Neural cell (in vitro differentiated cells): ENCODE data around the gene MYOCD. TPM values are rescaled to one million over a fixed set of nuclear protein-coding genes. Genes with fewer than 3 reads are reported as not detected.

Experiments used
- H2AFZ ChIP-seq: fragments of 200-600, 300-800 bp; sonication (generic), shearing (Covaris generic); 2 replicates; pipeline ENCODE4 v1.6.0; 2014; ENCODE audit warnings: low read depth, mild to moderate bottlenecking, antibody characterized with exemption, low read length, moderate library complexity
- H3F3A ChIP-seq: fragments of 200-600 bp; shearing (Covaris generic); 2 replicates; pipeline ENCODE4 v1.6.1; 2016; ENCODE audit warnings: mild to moderate bottlenecking, moderate library complexity, mixed read lengths, antibody characterized with exemption, low read length; ENCODE audit not compliant: insufficient read depth, poor library complexity, severe bottlenecking
- H3K27ac ChIP-seq: fragments of 200-600, 300-800 bp; sonication (generic), shearing (Covaris generic); 2 replicates; pipeline ENCODE4 v1.5.1; 2014; ENCODE audit warnings: mild to moderate bottlenecking, low read length, moderate library complexity
- H3K27me3 ChIP-seq: fragments of 300-800, 200-600 bp; sonication (generic), shearing (Covaris generic); 2 replicates; pipeline ENCODE4 v1.6.0; 2014; ENCODE audit warnings: mild to moderate bottlenecking, low read depth, low read length, moderate library complexity; ENCODE audit not compliant: insufficient read depth
- H3K36me3 ChIP-seq: fragments of 300-800, 200-600 bp; sonication (generic), shearing (Covaris generic); 2 replicates; pipeline ENCODE4 v1.5.1; 2014; ENCODE audit warnings: mild to moderate bottlenecking, antibody characterized with exemption, low read length, moderate library complexity; ENCODE audit not compliant: insufficient read depth
- H3K4me2 ChIP-seq: fragments of 300-800, 200-600 bp; sonication (generic), shearing (Covaris generic); 2 replicates; pipeline ENCODE4 v1.6.0; 2014; ENCODE audit warnings: mild to moderate bottlenecking, low read length
- H3K4me3 ChIP-seq: fragments of 300-800, 200-600 bp; sonication (generic), shearing (Covaris generic); 2 replicates; pipeline ENCODE4 v1.5.1; 2014; ENCODE audit warnings: mild to moderate bottlenecking, low read length, moderate library complexity
- H3K79me2 ChIP-seq: fragments of 200-600 bp; shearing (Covaris generic); replicated peaks from 2 replicates; pipeline ENCODE4 v1.6.0; 2014; ENCODE audit warnings: mild to moderate bottlenecking, low read length, moderate library complexity; ENCODE audit not compliant: insufficient read depth
- H3K9ac ChIP-seq: fragments of 300-800, 200-600 bp; sonication (generic), shearing (Covaris generic); 2 replicates; pipeline ENCODE4 v1.6.1; 2016; ENCODE audit warnings: mild to moderate bottlenecking, low read length, mixed read lengths
- H3K9me2 ChIP-seq: fragments of 200-600 bp; shearing (Covaris generic); 2 replicates; pipeline ENCODE4 v1.6.1; 2016; ENCODE audit warnings: mild to moderate bottlenecking, low read length, mixed read lengths; ENCODE audit not compliant: insufficient read depth
- H3K9me3 ChIP-seq: fragments of 200-600, 300-800 bp; sonication (generic), shearing (Covaris generic); 2 replicates; pipeline ENCODE4 v1.6.1; 2016; ENCODE audit warnings: mild to moderate bottlenecking, mixed run types, low read length, moderate library complexity, mixed read lengths
- H4K20me1 ChIP-seq: fragments of 200-600 bp; shearing (Covaris generic); 2 replicates; pipeline ENCODE4 v1.6.1; 2016; ENCODE audit warnings: mild to moderate bottlenecking, mixed run types; ENCODE audit not compliant: insufficient read depth
- CTCF ChIP-seq: fragments of 450-650 bp; IDR thresholded peaks from 2 replicates; pipeline ENCODE4 v1.5.1; 2014; ENCODE audit warnings: antibody characterized with exemption, mild to moderate bottlenecking, moderate library complexity; ENCODE audit not compliant: poor library complexity, severe bottlenecking
- EP300 ChIP-seq: fragments of 450-650 bp; conservative IDR thresholded peaks from 2 replicates; pipeline ENCODE4 v1.6.1; 2014; ENCODE audit warnings: antibody characterized with exemption, mild to moderate bottlenecking, moderate library complexity; ENCODE audit not compliant: poor library complexity, severe bottlenecking
- EZH2 ChIP-seq: fragments of 200-600, 300-800 bp; shearing (Covaris generic), sonication (generic); IDR thresholded peaks from 2 replicates; pipeline ENCODE4 v1.6.1; 2014; ENCODE audit warnings: antibody characterized with exemption, low read length, borderline replicate concordance, mild to moderate bottlenecking; ENCODE audit not compliant: insufficient read depth, poor library complexity, severe bottlenecking
- MXI1 ChIP-seq: fragments of 450-650 bp; conservative IDR thresholded peaks from 2 replicates; pipeline ENCODE4 v1.6.1; 2014; ENCODE audit warnings: antibody characterized with exemption, mild to moderate bottlenecking; ENCODE audit not compliant: poor library complexity, severe bottlenecking
- POLR2AphosphoS5 ChIP-seq: IDR thresholded peaks from 2 replicates; pipeline ENCODE4 v1.6.1; 2012
- RAD21 ChIP-seq: fragments of 450-650 bp; conservative IDR thresholded peaks from 2 replicates; pipeline ENCODE4 v1.6.1; 2014; ENCODE audit warnings: antibody characterized with exemption, mild to moderate bottlenecking, moderate library complexity
- REST ChIP-seq: IDR thresholded peaks from 2 replicates; pipeline ENCODE4 v1.6.1; 2012; ENCODE audit warnings: borderline replicate concordance
- SMC3 ChIP-seq: fragments of 450-650 bp; conservative IDR thresholded peaks from 2 replicates; pipeline ENCODE4 v1.6.1; 2014; ENCODE audit warnings: antibody characterized with exemption, mild to moderate bottlenecking, moderate library complexity; ENCODE audit not compliant: poor library complexity
- TAF1 ChIP-seq: IDR thresholded peaks from 2 replicates; pipeline ENCODE4 v1.6.1; 2012; ENCODE audit warnings: low read depth
- polyA plus RNA-seq: library from polyadenylated mRNA; depleted of rRNA; stranded (reverse); fragments of >200 nt; gene quantifications from 2 replicates; pipeline ENCODE4 v1.2.3, GENCODE V29; 2014

The MYOCD gene
- polyA plus RNA-seq, 1 donor from 2014 or later: not detected

- H3K27ac ChIP-seq: no peak overlapping the region
- no peaks in the 10 kb centered on the region for H3K79me2 ChIP-seq
Measured at GRCh38 chr17:12691173-12691572, 25.5 kb downstream of the MYOCD start.

GRCh38 chr17:12693640-12694039 lies 27.9 kb downstream of the MYOCD start:
- no peaks in the 10 kb centered on the region for H3K79me2 ChIP-seq
- no peaks in the 10 kb centered on the region for H3K9me2 ChIP-seq
- no peaks in the 10 kb centered on the region for H3K27me3 ChIP-seq
- H3F3A ChIP-seq: no peaks in the 10 kb centered on the region
- TF ChIP-seq CTCF (no peak), EP300 (no peak), SMC3 (no peak), REST (no peak), MXI1 (no peak), TAF1 (no peak), EZH2 (no peak), RAD21 (no peak), POLR2AphosphoS5 (no peak)
- no peaks in the 10 kb centered on the region for H4K20me1 ChIP-seq
- no peak overlapping the region for H3K9ac ChIP-seq
- no peak overlapping the region for H3K27ac ChIP-seq
- no peak overlapping the region for H2AFZ ChIP-seq
- H3K4me3 ChIP-seq: no peak overlapping the region
- no peak overlapping the region for H3K4me2 ChIP-seq
- H3K36me3 ChIP-seq: no peaks in the 10 kb centered on the region
- H3K9me3 ChIP-seq: no peaks in the 10 kb centered on the region

More at GRCh38 chr17:12691173-12691572, 25.5 kb downstream of the MYOCD start:
- TF ChIP-seq REST: no peak
- no peak for TF ChIP-seq SMC3
- TF ChIP-seq RAD21: no peak
- no peak for TF ChIP-seq TAF1
- Histone ChIP-seq H3K4me2 (no peak overlapping the region), H3K36me3 (no peaks in the 10 kb centered on the region), H3K27me3 (no peaks in the 10 kb centered on the region), H3F3A (no peaks in the 10 kb centered on the region), H3K9me3 (no peaks in the 10 kb centered on the region), H2AFZ (no peak overlapping the region), H4K20me1 (no peaks in the 10 kb centered on the region), H3K9ac (no peak overlapping the region), H3K9me2 (no peaks in the 10 kb centered on the region), H3K4me3 (no peak overlapping the region)
